OCI-LY7 (cell line): ENCODE results near the gene PPAN. TPM values are rescaled to one million over a fixed set of nuclear protein-coding genes. Genes with fewer than 3 reads are reported as not detected.

Source experiments
- BruUV-seq: library from RNA; stranded (reverse); fragments of 400-500 nt; replicated peaks from 2 replicates; lab custom pipeline; 2021; lab: Mats Ljungman, UMichigan
- CTCF ChIA-PET: fragments of 300-600 bp; sonication (Branson Sonifier 250); formaldehyde crosslinking; loops from one replicate; lab custom pipeline; 2022; ENCODE audit warnings: antibody characterized with exemption; ENCODE audit not compliant: unreplicated experiment; lab: Charles Lee
- POLR2A ChIA-PET: fragments of 300-600 bp; sonication (Branson Sonifier 250); formaldehyde crosslinking; loops from one replicate; lab custom pipeline; 2022; ENCODE audit warnings: antibody characterized with exemption; lab: Charles Lee
- DNase-seq: peaks from one replicate; pipeline ENCODE4 v3.0.0-alpha.2; 2015; ENCODE audit warnings: low spot score
- H2AFZ ChIP-seq: fragments of 200-600 bp; sonication (generic), shearing (Covaris generic); 2 replicates; pipeline ENCODE4 v1.6.1; 2014; ENCODE audit warnings: mild to moderate bottlenecking, antibody characterized with exemption, low read length, moderate library complexity
- H3K27ac ChIP-seq: fragments of 200-600 bp; sonication (generic); 2 replicates; pipeline ENCODE4 v1.5.1; 2014; ENCODE audit warnings: mixed run types, low read depth, mild to moderate bottlenecking, moderate library complexity, low read length, inconsistent platforms; ENCODE audit not compliant: poor library complexity, severe bottlenecking
- H3K36me3 ChIP-seq: fragments of 200-600 bp; sonication (generic); 2 replicates; pipeline ENCODE4 v1.6.1; 2014; ENCODE audit warnings: mild to moderate bottlenecking, antibody characterized with exemption, low read length, moderate library complexity, mixed read lengths; ENCODE audit not compliant: insufficient read depth
- H3K4me1 ChIP-seq: fragments of 200-600 bp; sonication (generic); 2 replicates; pipeline ENCODE4 v1.5.1; 2014; ENCODE audit warnings: mild to moderate bottlenecking, low read length; ENCODE audit not compliant: insufficient read depth, poor library complexity, severe bottlenecking
- H3K4me2 ChIP-seq: fragments of 200-600 bp; sonication (generic); 2 replicates; pipeline ENCODE4 v1.6.1; 2014; ENCODE audit warnings: mild to moderate bottlenecking, low read length
- H3K4me3 ChIP-seq: fragments of 200-600 bp; sonication (generic); 2 replicates; pipeline ENCODE4 v1.5.1; 2014; ENCODE audit warnings: mild to moderate bottlenecking, low read depth, low read length; ENCODE audit not compliant: poor library complexity, severe bottlenecking
- H3K79me2 ChIP-seq: fragments of 200-600 bp; sonication (generic); 2 replicates; pipeline ENCODE4 v1.6.1; 2016; ENCODE audit warnings: low read depth, mild to moderate bottlenecking, low read length, moderate library complexity, mixed read lengths; ENCODE audit not compliant: insufficient read depth
- H3K9me2 ChIP-seq: fragments of 200-600 bp; sonication (generic); 2 replicates; pipeline ENCODE4 v1.6.1; 2016; ENCODE audit warnings: mild to moderate bottlenecking, low read length, mixed read lengths; ENCODE audit not compliant: insufficient read depth
- H3K9me3 ChIP-seq: fragments of 200-600 bp; sonication (generic); 2 replicates; pipeline ENCODE4 v1.6.1; 2014; ENCODE audit warnings: mild to moderate bottlenecking, mixed run types, low read length, mixed read lengths
- H4K20me1 ChIP-seq: fragments of 200-600 bp; sonication (generic); 2 replicates; pipeline ENCODE4 v1.6.1; 2014; ENCODE audit warnings: mild to moderate bottlenecking, antibody characterized with exemption, low read length, moderate library complexity, mixed read lengths; ENCODE audit not compliant: insufficient read depth
- CTCF ChIP-seq: fragments of 200-600 bp; sonication (generic); conservative IDR thresholded peaks from 2 replicates; pipeline ENCODE4 v1.5.1; 2014; ENCODE audit warnings: mild to moderate bottlenecking, antibody characterized with exemption, low read length, moderate library complexity, mixed read lengths
- EZH2phosphoT487 ChIP-seq: fragments of 200-600 bp; sonication (generic); IDR thresholded peaks from 2 replicates; pipeline ENCODE4 v1.6.1; 2018; ENCODE audit warnings: low read depth, borderline replicate concordance, mild to moderate bottlenecking, mixed run types, antibody characterized with exemption, low read length, moderate library complexity, mixed read lengths
- intact Hi-C: fragments of 100-400 bp; cut with micrococcal nuclease; formaldehyde crosslinking; loops from one replicate; pipeline ENCODE4 v1.10.0; 2022; ENCODE audit not compliant: unreplicated experiment
- small RNA-seq: library from RNA; depleted of rRNA; stranded (forward); fragments of <200 nt; gene quantifications from one replicate; pipeline ENCODE3, GENCODE V24; 2014
- total RNA-seq, 2 experiments: library from RNA; depleted of rRNA in 1 of 2; stranded (reverse); fragments of >200 nt in 1 of 2; shearing (Covaris generic) in 1 of 2; gene quantifications; 2 replicates each; pipeline ENCODE4 v1.2.3, GENCODE V29; 2014 to 2022

The PPAN gene
- total RNA-seq, 2 experiments from 2014 or later: 77.1 to 116 TPM

- H3K4me2 ChIP-seq: no peak overlapping the region
- no peaks in the 10 kb centered on the region for H3K4me1 ChIP-seq
- TF ChIP-seq CTCF (no peak), EZH2phosphoT487 (no peak)
- intact Hi-C loops: no loop called here
- 0 out of 2 replicates have a peak, but pooled peaks cover 4% of the 10 kb centered on the region for H4K20me1 ChIP-seq
- H3K36me3 ChIP-seq: peaks cover 99% of the 10 kb centered on the region
- ChIA-PET POLR2A (no interaction called here), CTCF (no interaction called here)
- DNase-seq: no peak
- BruUV-seq: no TSS peak
- H3K4me3 ChIP-seq: no peak overlapping the region
- H3K9me3 ChIP-seq: no peaks in the 10 kb centered on the region
- no peaks in the 10 kb centered on the region for H3K79me2 ChIP-seq
- H3K9me2 ChIP-seq: no peaks in the 10 kb centered on the region
- H2AFZ ChIP-seq: no peak overlapping the region
- no peak overlapping the region for H3K27ac ChIP-seq
These were observed 53.4 kb downstream of the PPAN start for GRCh38 chr19:10159610-10160009.

Small RNA genes lying within 50 kb of the gene (small RNA-seq; reads per million reads assigned to genes)
- gene SNORD105 (66.8 reads per million, percentile 99 among the genes with 10 or more reads in this experiment), gene SNORD105B (1,705 reads per million, percentile 100 among the genes with 10 or more reads in this experiment)

Other genes with a start within 250 kb of the PPAN start
- gene OLFM2, start 169.8 kb upstream of the PPAN start, total RNA-seq (2014; rRNA removed; shearing (Covaris generic)): not detected in 2 replicates
- not detected in 2 replicates for gene OLFM2, start 169.8 kb upstream of the PPAN start, total RNA-seq (2022)
- gene COL5A3, start 95.9 kb upstream of the PPAN start, total RNA-seq (2014; rRNA removed; shearing (Covaris generic)): not detected in 2 replicates
- not detected in 2 replicates for gene COL5A3, start 95.9 kb upstream of the PPAN start, total RNA-seq (2022)
- gene RDH8, start 92.9 kb upstream of the PPAN start, total RNA-seq (2014; rRNA removed; shearing (Covaris generic)): not detected in 2 replicates
- gene RDH8, start 92.9 kb upstream of the PPAN start, total RNA-seq (2022): not detected in 2 replicates
- 21.9 and 32.9 TPM in 2 replicates for gene SHFL, start 20.0 kb upstream of the PPAN start, total RNA-seq (2014; rRNA removed; shearing (Covaris generic))
- gene SHFL, start 20.0 kb upstream of the PPAN start, total RNA-seq (2022): 28.5 and 30.9 TPM in 2 replicates
- 7.3 and 8.4 TPM in 2 replicates for gene ANGPTL6, start 3.7 kb upstream of the PPAN start, total RNA-seq (2014; rRNA removed; shearing (Covaris generic))
- 8.3 and 10.1 TPM in 2 replicates for gene ANGPTL6, start 3.7 kb upstream of the PPAN start, total RNA-seq (2022)
- gene P2RY11, start 5.3 kb downstream of the PPAN start, total RNA-seq (2014; rRNA removed; shearing (Covaris generic)): 8.8 and 11.9 TPM in 2 replicates
- gene P2RY11, start 5.3 kb downstream of the PPAN start, total RNA-seq (2022): 31.1 and 43.3 TPM in 2 replicates
- gene EIF3G, start 13.5 kb downstream of the PPAN start, total RNA-seq (2014; rRNA removed; shearing (Covaris generic)): 255 and 287 TPM in 2 replicates
- gene EIF3G, start 13.5 kb downstream of the PPAN start, total RNA-seq (2022): 256 TPM in 2 replicates
- gene DNMT1, start 88.6 kb downstream of the PPAN start, total RNA-seq (2014; rRNA removed; shearing (Covaris generic)): 329 and 365 TPM in 2 replicates
- 680 and 699 TPM in 2 replicates for gene DNMT1, start 88.6 kb downstream of the PPAN start, total RNA-seq (2022)
- 27.0 and 27.8 TPM in 2 replicates for gene S1PR2, start 125.0 kb downstream of the PPAN start, total RNA-seq (2014; rRNA removed; shearing (Covaris generic))
- gene S1PR2, start 125.0 kb downstream of the PPAN start, total RNA-seq (2022): 51.6 and 64.5 TPM in 2 replicates
- gene MRPL4, start 145.9 kb downstream of the PPAN start, total RNA-seq (2014; rRNA removed; shearing (Covaris generic)): 134 and 148 TPM in 2 replicates
- gene MRPL4, start 145.9 kb downstream of the PPAN start, total RNA-seq (2022): 132 and 155 TPM in 2 replicates
- gene ICAM1, start 164.8 kb downstream of the PPAN start, total RNA-seq (2014; rRNA removed; shearing (Covaris generic)): 12.0 and 15.8 TPM in 2 replicates
- 13.4 and 13.5 TPM in 2 replicates for gene ICAM1, start 164.8 kb downstream of the PPAN start, total RNA-seq (2022)
- gene ICAM4, start 180.6 kb downstream of the PPAN start, total RNA-seq (2014; rRNA removed; shearing (Covaris generic)): not detected in 2 replicates
- gene ICAM4, start 180.6 kb downstream of the PPAN start, total RNA-seq (2022): 0.38 and 0.53 TPM in 2 replicates
- 2.7 and 6.4 TPM in 2 replicates for gene ICAM5, start 183.6 kb downstream of the PPAN start, total RNA-seq (2014; rRNA removed; shearing (Covaris generic))
- 10.8 and 12.6 TPM in 2 replicates for gene ICAM5, start 183.6 kb downstream of the PPAN start, total RNA-seq (2022)
- gene ZGLP1, start 203.5 kb downstream of the PPAN start, total RNA-seq (2014; rRNA removed; shearing (Covaris generic)): 2.3 and 8.8 TPM in 2 replicates
- gene ZGLP1, start 203.5 kb downstream of the PPAN start, total RNA-seq (2022): 5.4 and 5.7 TPM in 2 replicates
- 17.2 and 28.8 TPM in 2 replicates for gene FDX2, start 209.7 kb downstream of the PPAN start, total RNA-seq (2014; rRNA removed; shearing (Covaris generic))
- 10.4 and 17.1 TPM in 2 replicates for gene FDX2, start 209.7 kb downstream of the PPAN start, total RNA-seq (2022)
- 21.6 and 35.7 TPM in 2 replicates for gene RAVER1, start 227.2 kb downstream of the PPAN start, total RNA-seq (2014; rRNA removed; shearing (Covaris generic))
- gene RAVER1, start 227.2 kb downstream of the PPAN start, total RNA-seq (2022): 90.7 and 95.8 TPM in 2 replicates
- 63.7 and 66.0 TPM in 2 replicates for gene ICAM3, start 233.3 kb downstream of the PPAN start, total RNA-seq (2014; rRNA removed; shearing (Covaris generic))
- 76.4 and 82.0 TPM in 2 replicates for gene ICAM3, start 233.3 kb downstream of the PPAN start, total RNA-seq (2022)